ENCODE measurements around the gene CAMK4. TPM values are rescaled to one million over a fixed set of nuclear protein-coding genes. Genes with fewer than 3 reads are reported as not detected.

Gene CAMK4
- total RNA-seq, 1 experiment from 2014 or later = 6.3 TPM

DNA sequence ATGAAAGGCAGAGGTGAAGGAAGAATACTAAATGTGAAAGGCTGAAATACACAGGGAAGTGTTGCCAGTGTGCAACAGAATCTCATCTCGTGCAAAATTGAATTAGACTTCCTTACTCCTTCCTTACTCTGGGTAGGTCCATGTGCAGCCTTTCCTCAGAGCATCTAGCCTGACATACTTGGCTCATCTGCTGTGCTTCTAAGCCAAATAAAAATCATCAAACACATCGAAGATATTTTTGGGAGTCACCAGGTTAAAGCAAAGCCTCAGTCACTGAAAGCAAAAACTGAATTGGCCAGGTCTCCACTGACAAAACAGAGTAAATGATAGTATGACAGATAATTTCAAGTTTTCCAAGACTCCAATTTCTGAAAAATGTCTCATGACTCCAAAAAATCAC is 268.8 kb downstream of the CAMK4 start:
- H3K4me3 Mint-ChIP-seq = no peak overlapping the region
- no peak for DNase-seq
- Histone ChIP-seq H4K91ac (ENCODE audit: insufficient read length, low read depth, low read length) (no peak overlapping the region), H2AFZ (ENCODE audit: low read length) (no peak overlapping the region), H3K9me3 (ENCODE audit: control insufficient read depth, low read depth, low read length) (no peaks in the 10 kb centered on the region), H3K9ac (ENCODE audit: extremely low read depth, insufficient read length, low read length) (no peak overlapping the region), H3T11ph (ENCODE audit: low read length) (no peak overlapping the region), H3K4ac (ENCODE audit: low read depth, low read length) (no peak overlapping the region), H3K79me2 (ENCODE audit: insufficient read depth, low read length) (no peaks in the 10 kb centered on the region), H3K56ac (ENCODE audit: insufficient read length, low read depth, low read length) (no peak overlapping the region), H3K18ac (ENCODE audit: insufficient read length, low read depth, low read length) (no peak overlapping the region), H2BK20ac (ENCODE audit: low read depth, low read length, poor library complexity, severe bottlenecking) (no peak overlapping the region), H3K14ac (ENCODE audit: insufficient read depth, low read length) (no peak overlapping the region), H3K23me2 (ENCODE audit: insufficient read length, low read depth, low read length, poor library complexity, severe bottlenecking) (no peaks in the 10 kb centered on the region), H2BK12ac (ENCODE audit: insufficient read length, low read depth, low read length) (no peak overlapping the region), H4K20me1 (ENCODE audit: control insufficient read depth, insufficient read depth, insufficient read length) (no peaks in the 10 kb centered on the region), H3K27me3 (ENCODE audit: insufficient read depth, low read length) (no peaks in the 10 kb centered on the region), H3K23ac (ENCODE audit: insufficient read length, low read depth, low read length) (no peak overlapping the region), H4K8ac (replicated peaks; ENCODE audit: insufficient read length, low read depth, low read length) (no peak overlapping the region), H3K27ac (ENCODE audit: insufficient read length, low read depth, low read length) (no peak overlapping the region), H2AK5ac (ENCODE audit: insufficient read length, low read length) (no peak overlapping the region), H3K4me2 (ENCODE audit: insufficient read depth, insufficient read length, low read length) (no peak overlapping the region), H3K79me1 (ENCODE audit: insufficient read depth, low read depth, low read length, poor library complexity, severe bottlenecking) (no peaks in the 10 kb centered on the region), H2BK15ac (ENCODE audit: low read depth, low read length) (no peak overlapping the region), H2BK120ac (ENCODE audit: low read depth, low read length, poor library complexity, severe bottlenecking) (no peak overlapping the region), H4K5ac (ENCODE audit: insufficient read length, low read depth, low read length) (no peak overlapping the region), H3K4me1 (ENCODE audit: insufficient read depth, low read length) (no peaks in the 10 kb centered on the region), H2BK5ac (ENCODE audit: insufficient read length, low read length) (no peak overlapping the region)
- H3K4me1 Mint-ChIP-seq = peaks cover 6 to 7% of the 10 kb centered on the region in 2 experiments
- WGBS (ENCODE audit: extremely low coverage, insufficient read length, low lambda C conversion rate) = no CpG with 5 or more reads among the region's 2 CpGs
- H3K9me3 Mint-ChIP-seq = no peaks in the 10 kb centered on the region
- H3K36me3 Mint-ChIP-seq (ENCODE audit: insufficient read depth in 1 of 3, low read depth in 3 of 3) = peaks cover 2 to 16% (median 14%) of the 10 kb centered on the region in 3 experiments; a peak in 5 of 7 replicates
- no peaks in the 10 kb centered on the region for H3K27me3 Mint-ChIP-seq (ENCODE audit: low read depth)
- H3K27ac Mint-ChIP-seq = peak overlapping the region; percentile 21 to 85 (median 35); a peak in 5 of 7 replicates
- TF ChIP-seq, protein P1, sequence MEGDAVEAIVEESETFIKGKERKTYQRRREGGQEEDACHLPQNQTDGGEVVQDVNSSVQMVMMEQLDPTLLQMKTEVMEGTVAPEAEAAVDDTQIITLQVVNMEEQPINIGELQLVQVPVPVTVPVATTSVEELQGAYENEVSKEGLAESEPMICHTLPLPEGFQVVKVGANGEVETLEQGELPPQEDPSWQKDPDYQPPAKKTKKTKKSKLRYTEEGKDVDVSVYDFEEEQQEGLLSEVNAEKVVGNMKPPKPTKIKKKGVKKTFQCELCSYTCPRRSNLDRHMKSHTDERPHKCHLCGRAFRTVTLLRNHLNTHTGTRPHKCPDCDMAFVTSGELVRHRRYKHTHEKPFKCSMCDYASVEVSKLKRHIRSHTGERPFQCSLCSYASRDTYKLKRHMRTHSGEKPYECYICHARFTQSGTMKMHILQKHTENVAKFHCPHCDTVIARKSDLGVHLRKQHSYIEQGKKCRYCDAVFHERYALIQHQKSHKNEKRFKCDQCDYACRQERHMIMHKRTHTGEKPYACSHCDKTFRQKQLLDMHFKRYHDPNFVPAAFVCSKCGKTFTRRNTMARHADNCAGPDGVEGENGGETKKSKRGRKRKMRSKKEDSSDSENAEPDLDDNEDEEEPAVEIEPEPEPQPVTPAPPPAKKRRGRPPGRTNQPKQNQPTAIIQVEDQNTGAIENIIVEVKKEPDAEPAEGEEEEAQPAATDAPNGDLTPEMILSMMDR (conservative IDR thresholded peaks at IDR 0.05) = no peak
